Panc1 (cell line): ENCODE results near the gene FAM180B. TPM values are rescaled to one million over a fixed set of nuclear protein-coding genes. Genes with fewer than 3 reads are reported as not detected.

Experiments
- ATAC-seq: fragments of 200-7000 bp; cut with Tn5 transposase; 2 replicates; pipeline ENCODE4 v1.9.1; 2020; ENCODE audit warnings: mild to moderate bottlenecking, moderate library complexity
- BruUV-seq: library from RNA; stranded (reverse); fragments of 400-500 nt; replicated peaks from 2 replicates; lab custom pipeline; 2021; lab: Mats Ljungman, UMichigan
- CTCF ChIA-PET: fragments of 300-600 bp; sonication (Branson Sonifier 250); formaldehyde crosslinking; loops from one replicate; lab custom pipeline; 2022; ENCODE audit warnings: antibody characterized with exemption; lab: Charles Lee
- POLR2A ChIA-PET: fragments of 300-600 bp; sonication (Branson Sonifier 250); formaldehyde crosslinking; loops from one replicate; lab custom pipeline; 2022; ENCODE audit warnings: antibody characterized with exemption; lab: Charles Lee
- DNase-seq: peaks from one replicate; pipeline ENCODE4 v3.0.0-alpha.2; 2010; ENCODE audit warnings: low read depth, low spot score
- H3K27ac ChIP-seq: 2 replicates; pipeline ENCODE4 v1.5.1; 2011; ENCODE audit warnings: mild to moderate bottlenecking, low read length, inconsistent platforms
- H3K27me3 ChIP-seq: fragments of 200-500 bp; sonication (Bioruptor generic); 2 replicates; pipeline ENCODE4 v1.6.0; 2014; ENCODE audit warnings: low read length, inconsistent platforms; ENCODE audit not compliant: control insufficient read depth, insufficient read depth
- H3K36me3 ChIP-seq: fragments of 200-500 bp; sonication (Bioruptor generic); 2 replicates; pipeline ENCODE4 v1.5.1; 2014; ENCODE audit warnings: inconsistent platforms, mild to moderate bottlenecking, low read length, moderate library complexity; ENCODE audit not compliant: control insufficient read depth, insufficient read depth
- H3K4me1 ChIP-seq: 2 replicates; pipeline ENCODE4 v1.5.1; 2011; ENCODE audit warnings: inconsistent platforms, mild to moderate bottlenecking, low read length, moderate library complexity; ENCODE audit not compliant: control insufficient read depth, insufficient read depth
- H3K4me3 ChIP-seq, 2 experiments: 2 replicates each; pipeline ENCODE4 v1.5.1; 2011 to 2012; ENCODE audit warnings: low read depth in 2 of 2, low read length in 2 of 2, mild to moderate bottlenecking in 2 of 2, inconsistent platforms in 1 of 2, moderate library complexity in 1 of 2
- H3K9me3 ChIP-seq: fragments of 200-500 bp; sonication (Bioruptor generic); 2 replicates; pipeline ENCODE4 v1.5.1; 2014; ENCODE audit warnings: low read depth, mild to moderate bottlenecking, inconsistent platforms, low read length, moderate library complexity; ENCODE audit not compliant: control insufficient read depth, insufficient read depth
- POLR2AphosphoS5 ChIP-seq: IDR thresholded peaks from 2 replicates; pipeline ENCODE4 v1.6.1; 2012; ENCODE audit warnings: mild to moderate bottlenecking, low read depth, low read length, moderate library complexity
- SIN3A ChIP-seq: IDR thresholded peaks from 2 replicates; pipeline ENCODE4 v1.6.1; 2012; ENCODE audit warnings: low read depth, mild to moderate bottlenecking, low read length, moderate library complexity, borderline replicate concordance; ENCODE audit not compliant: insufficient read depth
- TCF7L2 ChIP-seq: IDR thresholded peaks from 2 replicates; pipeline ENCODE4 v1.6.1; 2011; ENCODE audit warnings: mild to moderate bottlenecking, low read depth, low read length, inconsistent platforms
- in situ Hi-C: cut with HindIII; loops from 2 replicates; pipeline ENCODE4 v1.10.0; 2016; ENCODE audit warnings: low sequenced_read_pairs, low pct_unique_long_range_greater_than_20kb
- intact Hi-C: fragments of 100-400 bp; cut with micrococcal nuclease; formaldehyde crosslinking; loops from one replicate; pipeline ENCODE4 v1.10.0; 2022; ENCODE audit not compliant: unreplicated experiment
- total RNA-seq: library from RNA; stranded (reverse); gene quantifications from one replicate; pipeline ENCODE4 v1.2.1, GENCODE V29; 2021; ENCODE audit not compliant: unreplicated experiment
- TF ChIP-seq, protein P1 (sequence below), 2 experiments: IDR thresholded peaks; 2 replicates each; pipeline ENCODE4 v1.6.1; 2011 to 2012; ENCODE audit warnings: low read depth in 2 of 2, control low read depth in 1 of 2, low read length in 1 of 2, mild to moderate bottlenecking in 1 of 2, moderate library complexity in 1 of 2; ENCODE audit not compliant: insufficient read depth in 1 of 2
- TF ChIP-seq, protein P2 (sequence below): fragments of 450-650 bp; IDR thresholded peaks from 2 replicates; pipeline ENCODE4 v1.5.1; 2017; ENCODE audit warnings: mild to moderate bottlenecking

Gene FAM180B
- total RNA-seq, 1 experiment from 2014 or later, result not detected

DNA sequence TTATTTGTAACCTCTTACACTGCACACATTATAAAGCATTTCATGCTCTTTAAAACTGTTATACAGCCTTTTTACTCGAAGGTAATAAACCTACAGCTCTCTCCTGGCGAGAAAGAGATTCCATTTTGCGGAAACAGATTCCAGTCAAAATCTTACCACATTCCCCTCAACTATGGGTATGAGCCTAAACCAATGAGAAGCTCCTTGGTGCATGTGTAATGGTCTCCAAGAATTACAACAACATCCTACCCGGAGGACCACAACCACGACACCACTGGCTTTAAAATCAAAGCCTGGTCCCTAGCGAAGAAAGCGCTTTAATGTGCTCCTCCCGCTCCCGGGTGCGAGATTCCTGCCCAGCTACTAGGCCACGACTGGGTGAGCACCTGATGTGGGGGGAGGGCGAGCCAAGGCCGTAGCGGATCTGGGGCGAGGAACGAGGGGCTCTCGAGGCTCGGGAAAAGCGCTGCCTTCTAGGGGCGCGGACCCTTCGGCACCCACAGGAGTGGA, 34.4 kb upstream of the FAM180B start:
- H3K36me3 ChIP-seq, result peaks cover 15% of the 10 kb centered on the region
- DNase-seq (no peak), ATAC-seq (peak; percentile 31)
- no peaks in the 10 kb centered on the region for H3K9me3 ChIP-seq
- intact Hi-C loops (no loop called here), in situ Hi-C loops (no loop called here)
- H3K27ac ChIP-seq, result peak overlapping the region; percentile 98
- BruUV-seq, result no TSS peak
- ChIA-PET POLR2A (interaction anchor here (0.7 to 1.2 kb wide), 4 partner anchors 17 to 1618 kb away, joined by 6 to 13 read pairs (median 9); partner anchors contain the start of genes KBTBD4 and NDUFS3), CTCF (interaction anchor here (0.7 kb wide), 2 partner anchors 30 to 170 kb away, joined by 8 to 11 read pairs; no protein-coding TSS in a partner anchor)
- peaks cover 19% of the 10 kb centered on the region for H3K4me1 ChIP-seq
- H3K4me3 ChIP-seq, result peak overlapping the region; percentile 75 to 97
- no peaks in the 10 kb centered on the region for H3K27me3 ChIP-seq
- TF ChIP-seq, protein P1, sequence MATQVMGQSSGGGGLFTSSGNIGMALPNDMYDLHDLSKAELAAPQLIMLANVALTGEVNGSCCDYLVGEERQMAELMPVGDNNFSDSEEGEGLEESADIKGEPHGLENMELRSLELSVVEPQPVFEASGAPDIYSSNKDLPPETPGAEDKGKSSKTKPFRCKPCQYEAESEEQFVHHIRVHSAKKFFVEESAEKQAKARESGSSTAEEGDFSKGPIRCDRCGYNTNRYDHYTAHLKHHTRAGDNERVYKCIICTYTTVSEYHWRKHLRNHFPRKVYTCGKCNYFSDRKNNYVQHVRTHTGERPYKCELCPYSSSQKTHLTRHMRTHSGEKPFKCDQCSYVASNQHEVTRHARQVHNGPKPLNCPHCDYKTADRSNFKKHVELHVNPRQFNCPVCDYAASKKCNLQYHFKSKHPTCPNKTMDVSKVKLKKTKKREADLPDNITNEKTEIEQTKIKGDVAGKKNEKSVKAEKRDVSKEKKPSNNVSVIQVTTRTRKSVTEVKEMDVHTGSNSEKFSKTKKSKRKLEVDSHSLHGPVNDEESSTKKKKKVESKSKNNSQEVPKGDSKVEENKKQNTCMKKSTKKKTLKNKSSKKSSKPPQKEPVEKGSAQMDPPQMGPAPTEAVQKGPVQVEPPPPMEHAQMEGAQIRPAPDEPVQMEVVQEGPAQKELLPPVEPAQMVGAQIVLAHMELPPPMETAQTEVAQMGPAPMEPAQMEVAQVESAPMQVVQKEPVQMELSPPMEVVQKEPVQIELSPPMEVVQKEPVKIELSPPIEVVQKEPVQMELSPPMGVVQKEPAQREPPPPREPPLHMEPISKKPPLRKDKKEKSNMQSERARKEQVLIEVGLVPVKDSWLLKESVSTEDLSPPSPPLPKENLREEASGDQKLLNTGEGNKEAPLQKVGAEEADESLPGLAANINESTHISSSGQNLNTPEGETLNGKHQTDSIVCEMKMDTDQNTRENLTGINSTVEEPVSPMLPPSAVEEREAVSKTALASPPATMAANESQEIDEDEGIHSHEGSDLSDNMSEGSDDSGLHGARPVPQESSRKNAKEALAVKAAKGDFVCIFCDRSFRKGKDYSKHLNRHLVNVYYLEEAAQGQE (IDR thresholded peaks at IDR 0.05; ENCODE audit: insufficient read depth in 1 of 2, low read depth in 2 of 2, low read length in 1 of 2), result no peak
- TF ChIP-seq SIN3A (no peak), TCF7L2 (0 out of 2 replicates have a peak, but pooled peaks have one; percentile 12), POLR2AphosphoS5 (no peak)
- TF ChIP-seq, protein P2, sequence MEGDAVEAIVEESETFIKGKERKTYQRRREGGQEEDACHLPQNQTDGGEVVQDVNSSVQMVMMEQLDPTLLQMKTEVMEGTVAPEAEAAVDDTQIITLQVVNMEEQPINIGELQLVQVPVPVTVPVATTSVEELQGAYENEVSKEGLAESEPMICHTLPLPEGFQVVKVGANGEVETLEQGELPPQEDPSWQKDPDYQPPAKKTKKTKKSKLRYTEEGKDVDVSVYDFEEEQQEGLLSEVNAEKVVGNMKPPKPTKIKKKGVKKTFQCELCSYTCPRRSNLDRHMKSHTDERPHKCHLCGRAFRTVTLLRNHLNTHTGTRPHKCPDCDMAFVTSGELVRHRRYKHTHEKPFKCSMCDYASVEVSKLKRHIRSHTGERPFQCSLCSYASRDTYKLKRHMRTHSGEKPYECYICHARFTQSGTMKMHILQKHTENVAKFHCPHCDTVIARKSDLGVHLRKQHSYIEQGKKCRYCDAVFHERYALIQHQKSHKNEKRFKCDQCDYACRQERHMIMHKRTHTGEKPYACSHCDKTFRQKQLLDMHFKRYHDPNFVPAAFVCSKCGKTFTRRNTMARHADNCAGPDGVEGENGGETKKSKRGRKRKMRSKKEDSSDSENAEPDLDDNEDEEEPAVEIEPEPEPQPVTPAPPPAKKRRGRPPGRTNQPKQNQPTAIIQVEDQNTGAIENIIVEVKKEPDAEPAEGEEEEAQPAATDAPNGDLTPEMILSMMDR, result no peak

DNA sequence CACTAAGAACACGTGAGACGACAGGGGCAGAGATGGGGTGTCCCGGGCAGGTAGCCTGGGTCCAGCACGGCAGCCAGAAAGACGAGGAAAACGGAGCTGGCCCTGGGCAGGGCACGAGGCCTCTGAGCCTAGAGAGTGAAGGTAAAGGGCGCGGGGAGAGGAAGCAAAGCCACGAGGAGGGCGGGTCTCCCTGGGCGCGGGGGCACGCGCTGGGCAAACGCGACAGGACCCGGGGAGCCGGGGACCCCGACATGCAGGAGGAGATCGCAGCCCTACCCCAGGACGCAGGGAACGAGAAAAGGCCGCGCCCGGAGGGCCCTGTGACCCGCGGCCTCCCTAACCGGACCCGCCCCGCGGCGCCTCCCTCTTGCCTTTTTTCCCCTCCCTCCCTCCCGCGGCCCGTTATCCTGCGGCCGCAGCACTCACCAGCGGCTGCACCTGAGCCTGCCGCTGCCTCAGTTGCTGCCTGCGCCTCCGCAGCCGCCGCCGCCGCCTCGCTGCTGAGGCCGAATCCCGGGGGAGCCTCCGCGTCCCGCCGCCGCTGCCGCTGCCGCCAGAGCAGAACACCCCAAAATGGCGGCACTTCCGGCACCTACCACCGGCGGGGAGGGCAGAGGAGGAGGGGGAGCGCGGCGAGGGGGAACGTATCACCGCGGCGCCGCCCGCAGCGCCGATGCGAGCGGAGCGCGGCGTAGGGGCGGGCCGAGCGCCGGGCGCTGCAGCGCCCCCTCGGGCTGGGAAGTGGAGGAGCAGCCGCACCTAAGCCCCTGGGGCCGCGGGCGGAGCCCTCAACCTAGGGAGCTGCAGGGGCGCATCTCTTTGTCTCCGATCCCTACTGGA, 33.7 kb upstream of the FAM180B start, which contains the start of gene CELF1:
TSS of gene CELF1 (minus strand) at position 567 of the 840 bp plus-strand sequence. CDS start 53,609 bp downstream, outside the sequence.
- intact Hi-C loops, result no loop called here
- ATAC-seq, result peak; percentile 94
- BruUV-seq, result no TSS peak
- H3K4me1 ChIP-seq, result peaks cover 19% of the 10 kb centered on the region
- ChIA-PET CTCF (interaction anchor here (0.6 to 0.7 kb wide), 4 partner anchors 31 to 590 kb away, joined by 3 to 8 read pairs (median 3); no protein-coding TSS in a partner anchor), POLR2A (interaction anchor here (0.6 to 0.7 kb wide), 2 partner anchors 60 to 72 kb away, joined by 6 to 7 read pairs; no protein-coding TSS in a partner anchor)
- in situ Hi-C loops, result no loop called here
- H3K9me3 ChIP-seq, result no peaks in the 10 kb centered on the region
- H3K27me3 ChIP-seq, result no peaks in the 10 kb centered on the region
- TF ChIP-seq, protein P1 (IDR thresholded peaks at IDR 0.05; ENCODE audit: insufficient read depth in 1 of 2, low read depth in 2 of 2, low read length in 1 of 2), result peak in 1 of 2 experiments; percentile 43; a peak in 1 of 4 replicates
- TF ChIP-seq, protein P2, result peak; percentile 99
- TF ChIP-seq SIN3A (peak; percentile 41; the same call in 1 of the 2 replicates), TCF7L2 (no peak), POLR2AphosphoS5 (peak; percentile 89)
- peak; percentile 57 for DNase-seq
- H3K36me3 ChIP-seq, result peaks cover 15% of the 10 kb centered on the region
- peak within 1 kb of the TSS; percentile 75 to 97 for H3K4me3 ChIP-seq
- H3K27ac ChIP-seq, result peak within 1 kb of the TSS; percentile 98
